Measurements from ENCODE around the gene DISC1.

DISC1 gene

GRCh38 chr1:232046451-232047306 lies 420.1 kb downstream of the DISC1 start:
- DNase-seq (ENCODE audit: low spot score) = no peak

GRCh38 chr1:232047473-232047872 lies 420.9 kb downstream of the DISC1 start:
- DNase-seq (ENCODE audit: low spot score) = no peak

- DNase-seq (ENCODE audit: low spot score) = no peak
Observed at GRCh38 chr1:232048481-232048880, 421.9 kb downstream of the DISC1 start.

- DNase-seq (ENCODE audit: low spot score) = no peak
Observed at GRCh38 chr1:232049335-232049734, 422.7 kb downstream of the DISC1 start.

GRCh38 chr1:232057217-232057895 lies 430.8 kb downstream of the DISC1 start:
- no peak for DNase-seq (ENCODE audit: low spot score)

GRCh38 chr1:232057896-232058274 lies 431.3 kb downstream of the DISC1 start:
- DNase-seq (ENCODE audit: low spot score) = no peak

- DNase-seq (ENCODE audit: low spot score) = no peak
Observed at GRCh38 chr1:232059726-232060374, 433.3 kb downstream of the DISC1 start.

- no peak for DNase-seq (ENCODE audit: low spot score)
Observed at GRCh38 chr1:232062967-232063366, 436.4 kb downstream of the DISC1 start.

- no peak for DNase-seq (ENCODE audit: low spot score)
Observed at GRCh38 chr1:232066521-232066920, 439.9 kb downstream of the DISC1 start.

- no peak for DNase-seq (ENCODE audit: low spot score)
Observed at GRCh38 chr1:232074265-232074664, 447.7 kb downstream of the DISC1 start.

- DNase-seq (ENCODE audit: low spot score) = no peak
Observed at GRCh38 chr1:232077809-232078208, 451.2 kb downstream of the DISC1 start.

- no peak for DNase-seq (ENCODE audit: low spot score)
Observed at GRCh38 chr1:232084584-232085223, 458.1 kb downstream of the DISC1 start.

GRCh38 chr1:232090816-232091215 lies 464.2 kb downstream of the DISC1 start:
- DNase-seq (ENCODE audit: low spot score) = no peak

Data from AG08396 (cell line).